ENCODE results near the gene SLIT3. TPM values are rescaled to one million over a fixed set of nuclear protein-coding genes. Genes with fewer than 3 reads are reported as not detected.

SLIT3 gene
- total and polyA plus RNA-seq, 2 donors (not counting 3 experiments of a cell fraction or from before 2014, with no cell fraction given), result 0.90 to 1.0 TPM

DNA sequence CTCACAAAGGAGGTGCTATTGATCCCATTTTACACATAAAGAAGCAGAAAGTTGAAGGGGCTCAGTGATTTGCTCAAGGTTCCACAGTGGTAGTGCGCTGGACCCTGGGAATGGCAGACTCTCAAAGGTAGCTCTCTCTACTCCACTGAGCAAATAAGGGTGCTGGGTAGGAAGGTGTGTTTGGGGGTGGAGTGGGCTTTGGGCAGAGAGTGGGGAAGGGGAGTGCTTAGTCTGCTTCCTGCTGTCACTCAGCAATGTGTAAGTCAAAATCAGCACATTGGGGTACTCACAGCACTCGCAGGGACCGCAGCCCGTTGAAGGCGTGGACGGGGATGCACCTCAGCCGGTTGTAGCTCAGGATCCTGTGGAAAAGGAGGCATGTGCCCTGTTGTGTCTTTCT, 579.0 kb downstream of the SLIT3 start:
- H3K9me3 ChIP-seq (replicated peaks; ENCODE audit: control insufficient read depth, insufficient read depth, low read length), result no peaks in the 10 kb centered on the region
- no peaks in the 10 kb centered on the region for H4K20me1 ChIP-seq (replicated peaks; ENCODE audit: control insufficient read depth, extremely low read depth, insufficient read depth, low read length)
- no peaks in the 10 kb centered on the region for H3K36me3 ChIP-seq (ENCODE audit: control insufficient read depth in 2 of 2, extremely low read depth in 1 of 2, insufficient read depth in 2 of 2, low read length in 2 of 2)
- H2AFZ ChIP-seq (ENCODE audit: low read depth, low read length), result no peak overlapping the region
- no peak overlapping the region for H3K9ac ChIP-seq (replicated peaks; ENCODE audit: extremely low read depth, insufficient read depth, low read length)
- FAIRE-seq (no peak), DNase-seq (ENCODE audit: low read depth, low spot score) (no peak)
- ChIA-PET POLR2A (no interaction called here), CTCF (interaction anchor here (1.2 kb wide), 1 partner anchor 10 kb away, joined by 3 read pairs; no protein-coding TSS in a partner anchor)
- TF ChIP-seq, protein P1, sequence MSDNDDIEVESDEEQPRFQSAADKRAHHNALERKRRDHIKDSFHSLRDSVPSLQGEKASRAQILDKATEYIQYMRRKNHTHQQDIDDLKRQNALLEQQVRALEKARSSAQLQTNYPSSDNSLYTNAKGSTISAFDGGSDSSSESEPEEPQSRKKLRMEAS (IDR thresholded peaks at IDR 0.05; ENCODE audit: insufficient read depth, insufficient read length), result no peak
- TF ChIP-seq, protein P2, sequence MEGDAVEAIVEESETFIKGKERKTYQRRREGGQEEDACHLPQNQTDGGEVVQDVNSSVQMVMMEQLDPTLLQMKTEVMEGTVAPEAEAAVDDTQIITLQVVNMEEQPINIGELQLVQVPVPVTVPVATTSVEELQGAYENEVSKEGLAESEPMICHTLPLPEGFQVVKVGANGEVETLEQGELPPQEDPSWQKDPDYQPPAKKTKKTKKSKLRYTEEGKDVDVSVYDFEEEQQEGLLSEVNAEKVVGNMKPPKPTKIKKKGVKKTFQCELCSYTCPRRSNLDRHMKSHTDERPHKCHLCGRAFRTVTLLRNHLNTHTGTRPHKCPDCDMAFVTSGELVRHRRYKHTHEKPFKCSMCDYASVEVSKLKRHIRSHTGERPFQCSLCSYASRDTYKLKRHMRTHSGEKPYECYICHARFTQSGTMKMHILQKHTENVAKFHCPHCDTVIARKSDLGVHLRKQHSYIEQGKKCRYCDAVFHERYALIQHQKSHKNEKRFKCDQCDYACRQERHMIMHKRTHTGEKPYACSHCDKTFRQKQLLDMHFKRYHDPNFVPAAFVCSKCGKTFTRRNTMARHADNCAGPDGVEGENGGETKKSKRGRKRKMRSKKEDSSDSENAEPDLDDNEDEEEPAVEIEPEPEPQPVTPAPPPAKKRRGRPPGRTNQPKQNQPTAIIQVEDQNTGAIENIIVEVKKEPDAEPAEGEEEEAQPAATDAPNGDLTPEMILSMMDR (IDR thresholded peaks at IDR 0.05; ENCODE audit: extremely low read depth in 1 of 2, insufficient read depth in 1 of 2, low read depth in 1 of 2, low read length in 2 of 2), result no peak
- no peak for TF ChIP-seq MYC (IDR thresholded peaks at IDR 0.05; ENCODE audit: low read depth, low read length)
- no peak for TF ChIP-seq FOS (IDR thresholded peaks at IDR 0.05; ENCODE audit: borderline replicate concordance, insufficient read depth, low read length)
- TF ChIP-seq GATA2 (IDR thresholded peaks at IDR 0.05; ENCODE audit: insufficient read depth, insufficient read length, low read depth, low read length), result no peak
- no peak for TF ChIP-seq JUN (IDR thresholded peaks at IDR 0.05; ENCODE audit: borderline replicate concordance, insufficient read depth, insufficient read length, low read depth)
- TF ChIP-seq EZH2 (IDR thresholded peaks at IDR 0.05; ENCODE audit: borderline replicate concordance, low read depth, low read length, severe bottlenecking), result no peak
- TF ChIP-seq POLR2AphosphoS5 (IDR thresholded peaks at IDR 0.05; ENCODE audit: insufficient read depth, low read depth, low read length), result no peak
- no peak for TF ChIP-seq POLR2A (IDR thresholded peaks at IDR 0.05; ENCODE audit: low read depth, low read length)
- intact Hi-C loops (cut with micrococcal nuclease) (no loop called here), dilution Hi-C loops (cut with MboI; ENCODE audit: extremely low pct_ligation_motif_present, low sequenced_read_pairs) (no loop called here)
- BruUV-seq (replicated peaks), result no TSS peak
- no peaks in the 10 kb centered on the region for H3K79me2 ChIP-seq (ENCODE audit: control insufficient read depth, insufficient read depth, low read length)
- H3K4me2 ChIP-seq (ENCODE audit: insufficient read depth, low read length), result no peak overlapping the region
- H3K4me3 ChIP-seq (replicated peaks in 1 of 3; ENCODE audit: insufficient read depth in 1 of 3, low read depth in 1 of 3, low read length in 3 of 3), result no peak overlapping the region
- no peaks in the 10 kb centered on the region for H3K4me1 ChIP-seq (ENCODE audit: control insufficient read depth, extremely low read depth, insufficient read depth, low read length)
- no peaks in the 10 kb centered on the region for H3K27me3 ChIP-seq (ENCODE audit: control insufficient read depth in 2 of 2, insufficient read depth in 2 of 2, low read length in 2 of 2)
- no peaks in the 10 kb centered on the region for H3K9me1 ChIP-seq (replicated peaks; ENCODE audit: control insufficient read depth, extremely low read depth, insufficient read depth, low read length)
- H3K27ac ChIP-seq (ENCODE audit: insufficient read depth, low read depth, low read length), result no peak overlapping the region
